Measurements from ENCODE around the gene PTBP1. TPM values are rescaled to one million over a fixed set of nuclear protein-coding genes. Genes with fewer than 3 reads are reported as not detected.

The PTBP1 gene
- total and polyA plus RNA-seq, 9 of the 15 experiments (the other 6 are each of a cell fraction or from before 2014, with no cell fraction given), result 14.0 to 759 (median 234) TPM

GRCh38 chr19:848386-848921, 51.2 kb downstream of the PTBP1 start (continued):
- TF ChIP-seq RREB1 (CRISPR knock-in tag; IDR thresholded peaks at IDR 0.05) (no peak), THAP12 (CRISPR knock-in tag; IDR thresholded peaks at IDR 0.05) (no peak), RUNX1 (IDR thresholded peaks at IDR 0.05; ENCODE audit: low read depth) (no peak), ZNF766 (CRISPR knock-in tag; conservative IDR thresholded peaks at IDR 0.05) (no peak), RBFOX2 (IDR thresholded peaks at IDR 0.05; ENCODE audit: low read depth, low read length) (no peak), ZNF584 (CRISPR knock-in tag; IDR thresholded peaks at IDR 0.05; ENCODE audit: low read depth) (no peak), C11orf30 (IDR thresholded peaks at IDR 0.05; ENCODE audit: low read depth) (no peak), ZC3H4 (CRISPR knock-in tag; IDR thresholded peaks at IDR 0.05; ENCODE audit: borderline replicate concordance) (no peak), TEAD4 (IDR thresholded peaks at IDR 0.05; ENCODE audit: low read length) (no peak), TEAD4 (CRISPR knock-in tag; IDR thresholded peaks at IDR 0.05; ENCODE audit: borderline replicate concordance) (no peak), FOSL1 (tag; conservative IDR thresholded peaks at IDR 0.05) (no peak), BCOR (IDR thresholded peaks at IDR 0.05) (peak; percentile 86), TAL1 (IDR thresholded peaks at IDR 0.05) (no peak), GTF2F1 (IDR thresholded peaks at IDR 0.05; ENCODE audit: low read depth, low read length) (no peak), POLR3A (IDR thresholded peaks at IDR 0.05; ENCODE audit: borderline replicate concordance, extremely low read depth, insufficient read depth, insufficient read length) (no peak), GTF2E2 (tag; IDR thresholded peaks at IDR 0.05) (no peak), HNRNPK (IDR thresholded peaks at IDR 0.05; ENCODE audit: low read depth, low read length, poor library complexity, severe bottlenecking) (no peak), ZNF253 (CRISPR knock-in tag; conservative IDR thresholded peaks at IDR 0.05) (no peak), HDAC3 (IDR thresholded peaks at IDR 0.05; ENCODE audit: borderline replicate concordance, partially characterized antibody) (no peak), CBX1 (IDR thresholded peaks at IDR 0.05; ENCODE audit: low read depth) (0 out of 2 replicates have a peak, but pooled peaks have one; percentile 24), ZNF57 (CRISPR knock-in tag; IDR thresholded peaks at IDR 0.05) (no peak), GTF2A2 (tag; IDR thresholded peaks at IDR 0.05) (no peak)

All from K562 (cell line).